Measurements from ENCODE around the gene PNMA8C.

GRCh38 chr19:46420056-46420455 is 8.7 kb downstream of the PNMA8C start:
- TF ChIP-seq, protein P1, sequence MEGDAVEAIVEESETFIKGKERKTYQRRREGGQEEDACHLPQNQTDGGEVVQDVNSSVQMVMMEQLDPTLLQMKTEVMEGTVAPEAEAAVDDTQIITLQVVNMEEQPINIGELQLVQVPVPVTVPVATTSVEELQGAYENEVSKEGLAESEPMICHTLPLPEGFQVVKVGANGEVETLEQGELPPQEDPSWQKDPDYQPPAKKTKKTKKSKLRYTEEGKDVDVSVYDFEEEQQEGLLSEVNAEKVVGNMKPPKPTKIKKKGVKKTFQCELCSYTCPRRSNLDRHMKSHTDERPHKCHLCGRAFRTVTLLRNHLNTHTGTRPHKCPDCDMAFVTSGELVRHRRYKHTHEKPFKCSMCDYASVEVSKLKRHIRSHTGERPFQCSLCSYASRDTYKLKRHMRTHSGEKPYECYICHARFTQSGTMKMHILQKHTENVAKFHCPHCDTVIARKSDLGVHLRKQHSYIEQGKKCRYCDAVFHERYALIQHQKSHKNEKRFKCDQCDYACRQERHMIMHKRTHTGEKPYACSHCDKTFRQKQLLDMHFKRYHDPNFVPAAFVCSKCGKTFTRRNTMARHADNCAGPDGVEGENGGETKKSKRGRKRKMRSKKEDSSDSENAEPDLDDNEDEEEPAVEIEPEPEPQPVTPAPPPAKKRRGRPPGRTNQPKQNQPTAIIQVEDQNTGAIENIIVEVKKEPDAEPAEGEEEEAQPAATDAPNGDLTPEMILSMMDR (IDR thresholded peaks at IDR 0.05; ENCODE audit: borderline replicate concordance, extremely low read depth, low read length, poor library complexity, severe bottlenecking) = no peak
- TF ChIP-seq EZH2 (IDR thresholded peaks at IDR 0.05; ENCODE audit: borderline replicate concordance, low read depth, low read length, severe bottlenecking) = no peak

All from DND-41 (cell line).